Cortex of kidney (tissue), 1 donor: Measurements from ENCODE around the gene ANO8.

Experiments used
- DNase-seq: peaks from one replicate; lab custom pipeline; 2025; lab: John Stamatoyannopoulos, UW

The ANO8 gene

GRCh38 chr19:17328517-17329365 is 5.9 kb downstream of the ANO8 start:
- DNase-seq = no peak

GRCh38 chr19:17327654-17328516 is 6.8 kb downstream of the ANO8 start:
- DNase-seq = no peak

GRCh38 chr19:17327068-17327653 is 7.5 kb downstream of the ANO8 start:
- DNase-seq = no peak

- DNase-seq = no peak
Observed at GRCh38 chr19:17326595-17326966, 8.1 kb downstream of the ANO8 start.

- no peak for DNase-seq
Observed at GRCh38 chr19:17325881-17326594, 8.6 kb downstream of the ANO8 start.

GRCh38 chr19:17325133-17325532 is 9.5 kb downstream of the ANO8 start:
- no peak for DNase-seq

GRCh38 chr19:17324357-17325114 is 10.1 kb downstream of the ANO8 start:
- no peak for DNase-seq

- no peak for DNase-seq
Observed at GRCh38 chr19:17323964-17324332, 10.7 kb downstream of the ANO8 start.

- DNase-seq = no peak
Observed at GRCh38 chr19:17323300-17323963, 11.2 kb downstream of the ANO8 start.

GRCh38 chr19:17322854-17323253 is 11.8 kb downstream of the ANO8 start:
- DNase-seq = no peak

GRCh38 chr19:17321655-17322489 is 12.8 kb downstream of the ANO8 start:
- DNase-seq = no peak

GRCh38 chr19:17320435-17320834 is 14.2 kb downstream of the ANO8 start:
- DNase-seq = no peak

- DNase-seq = no peak
Observed at GRCh38 chr19:17319473-17320238, 15.0 kb downstream of the ANO8 start.

GRCh38 chr19:17318966-17319365 is 15.7 kb downstream of the ANO8 start:
- DNase-seq = no peak

- no peak for DNase-seq
Observed at GRCh38 chr19:17314007-17314593, 20.6 kb downstream of the ANO8 start.

GRCh38 chr19:17312189-17313113 is 22.2 kb downstream of the ANO8 start:
- DNase-seq = no peak

- DNase-seq = no peak
Observed at GRCh38 chr19:17311455-17312188, 23.0 kb downstream of the ANO8 start.
